HuH-7.5 (cell line): ENCODE measurements around the gene MAL.
"Not testable (repeated sequence)": the region's sequence is repeated elsewhere in the genome, so short reads cannot be mapped to it uniquely, and the experiment has no call there.

Experiments used
- DNase-seq: peaks from one replicate; pipeline ENCODE4 v3.0.0; 2011; ENCODE audit warnings: low spot score

Gene MAL

DNA sequence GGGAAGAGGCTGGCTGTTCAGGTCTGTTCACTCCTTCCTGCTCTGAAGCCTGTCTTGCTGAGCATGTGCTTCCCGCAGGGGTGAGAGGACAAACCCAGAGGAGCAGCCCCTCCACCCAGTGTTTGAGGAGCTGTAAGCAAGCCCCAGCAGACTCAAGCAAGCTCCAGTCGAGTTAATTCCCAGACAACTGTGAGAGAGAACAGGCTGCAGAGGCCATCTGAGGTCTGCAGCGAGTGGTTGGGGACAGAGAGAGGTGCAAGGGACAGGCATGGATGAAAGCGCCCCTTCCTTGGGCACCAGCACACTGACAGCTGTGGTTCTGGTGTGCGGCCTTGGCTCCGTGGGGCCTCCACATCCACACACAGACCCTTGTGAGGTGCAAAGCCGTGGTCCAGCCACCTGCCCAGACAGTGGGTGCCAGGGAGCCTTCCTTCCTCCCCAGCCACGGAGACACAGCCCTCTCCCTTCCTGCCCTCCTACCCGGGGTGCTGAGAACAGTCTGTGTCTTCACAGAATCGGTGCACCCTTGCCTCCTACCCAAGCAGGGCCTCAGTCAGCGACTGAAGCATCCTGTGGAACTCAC, 36.2 kb downstream of the MAL start:
- DNase-seq = no peak

DNA sequence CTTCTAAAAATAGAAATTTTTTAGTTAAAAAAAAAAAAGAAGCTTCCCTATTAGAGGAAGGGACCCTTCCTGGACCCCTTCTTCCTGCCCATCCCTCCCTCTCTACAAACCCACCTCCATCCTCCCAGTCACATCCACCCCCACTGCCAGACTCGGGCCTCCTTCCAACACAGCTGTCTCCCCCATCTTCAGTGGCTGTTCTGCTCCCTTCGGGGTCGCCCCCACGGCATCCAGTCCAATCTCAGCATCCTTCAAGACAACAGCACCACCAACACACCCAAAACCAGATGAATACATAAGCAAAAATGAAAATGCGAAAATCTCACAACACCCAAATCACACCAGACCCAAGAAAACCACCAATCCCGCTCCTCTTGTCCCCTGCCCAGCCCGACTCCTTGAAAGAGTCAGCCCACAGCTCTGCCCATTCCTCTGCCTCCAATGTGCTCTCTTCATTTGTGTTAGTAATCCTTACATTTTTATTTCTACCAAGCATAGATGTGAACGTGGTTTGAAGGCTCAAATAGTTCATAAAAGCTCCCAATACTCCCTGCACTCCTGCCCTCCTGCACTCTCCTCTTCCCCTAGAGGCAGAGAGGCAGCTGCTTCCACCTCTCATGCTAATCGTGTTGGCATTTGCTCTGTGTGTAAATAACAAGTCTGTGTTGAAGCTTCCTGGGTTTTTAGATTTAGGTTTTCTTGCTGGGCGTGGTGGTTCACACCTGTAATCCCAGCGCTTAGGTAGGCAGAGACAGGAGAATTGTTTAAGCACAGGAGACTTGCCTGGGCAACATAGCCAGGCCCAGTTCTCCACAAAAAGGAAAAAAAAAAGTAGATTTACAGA, 37.0 kb downstream of the MAL start:
- DNase-seq = no peak

DNA sequence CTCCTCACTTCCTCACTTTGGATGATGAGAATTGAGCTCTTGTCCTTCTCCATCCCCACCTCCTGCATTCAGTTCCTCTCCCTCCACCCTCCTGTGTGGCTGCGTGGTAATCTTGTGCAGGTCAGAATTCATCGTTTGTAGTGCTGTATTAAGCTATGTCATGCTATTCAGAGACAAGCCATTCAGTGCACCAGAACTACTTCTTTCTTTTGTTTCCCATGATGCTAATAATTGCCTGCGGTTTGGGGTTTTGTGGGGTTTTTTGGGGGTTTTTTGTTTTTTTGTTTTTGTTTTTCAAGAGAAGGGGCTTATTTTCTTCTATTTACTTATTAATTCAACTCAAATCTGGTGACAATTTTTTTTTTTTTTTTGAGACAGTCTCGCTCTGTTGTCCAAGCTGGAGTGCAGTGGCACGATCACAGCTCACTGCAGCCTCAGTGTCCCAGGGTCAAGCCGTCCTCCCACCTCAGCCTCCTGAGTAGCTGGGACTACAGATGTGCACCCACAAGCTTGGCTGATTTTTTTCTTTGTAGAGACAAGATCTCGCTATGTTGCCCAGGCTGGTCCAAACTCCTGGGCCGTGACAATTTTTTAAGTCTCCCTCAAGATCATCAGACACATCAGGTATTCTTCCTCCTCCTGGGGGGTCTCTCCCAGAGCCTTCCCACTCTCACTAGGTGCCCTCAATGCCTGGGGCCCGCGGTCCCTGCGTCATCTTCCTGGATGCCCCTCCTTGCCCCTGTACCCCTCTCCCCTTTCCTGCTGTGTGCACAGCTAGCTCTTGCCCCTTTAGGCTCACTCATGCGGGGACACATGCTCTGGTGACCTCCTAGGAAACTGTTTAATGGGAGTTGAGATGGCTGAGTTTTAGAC, 37.8 kb downstream of the MAL start:
- no peak for DNase-seq

DNA sequence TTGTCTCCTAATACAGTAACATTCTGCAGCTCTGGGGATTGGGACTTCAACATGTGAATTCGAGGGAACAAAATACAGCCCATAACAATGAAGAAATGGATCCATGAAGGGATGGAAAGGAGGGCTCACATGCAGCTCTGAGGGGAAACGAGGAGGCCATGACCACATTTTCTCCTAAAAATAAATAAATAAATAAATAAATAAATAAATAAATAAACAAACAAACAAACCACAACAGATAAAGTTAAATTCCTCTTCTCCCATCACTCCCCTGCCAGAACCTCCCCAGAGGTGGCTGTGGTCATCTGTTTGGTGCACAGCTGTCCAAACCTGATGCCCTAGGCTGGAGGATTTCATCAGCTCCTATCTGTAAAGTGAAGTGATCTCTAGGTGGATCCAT, 42.7 kb downstream of the MAL start:
- no peak for DNase-seq

DNA sequence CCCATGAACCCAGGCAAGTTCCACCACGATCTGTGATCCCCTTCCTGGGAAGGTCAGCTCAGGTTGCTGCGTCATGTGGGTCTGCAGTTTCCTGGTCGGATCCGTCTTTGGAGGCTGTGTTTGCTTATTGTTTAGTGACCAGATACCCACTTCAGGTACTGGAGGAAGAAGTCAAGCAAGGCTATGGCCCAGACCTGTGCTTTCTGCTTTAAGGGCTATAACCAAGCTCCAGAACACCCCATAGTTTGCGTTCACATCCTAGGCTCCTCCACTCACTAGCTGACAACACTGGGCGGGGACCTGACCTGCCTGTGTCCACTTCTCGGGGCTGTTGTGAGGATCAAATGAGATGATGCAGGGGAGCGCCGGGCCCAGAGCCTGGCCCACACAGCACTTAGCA, 44.0 kb downstream of the MAL start:
- no peak for DNase-seq

DNA sequence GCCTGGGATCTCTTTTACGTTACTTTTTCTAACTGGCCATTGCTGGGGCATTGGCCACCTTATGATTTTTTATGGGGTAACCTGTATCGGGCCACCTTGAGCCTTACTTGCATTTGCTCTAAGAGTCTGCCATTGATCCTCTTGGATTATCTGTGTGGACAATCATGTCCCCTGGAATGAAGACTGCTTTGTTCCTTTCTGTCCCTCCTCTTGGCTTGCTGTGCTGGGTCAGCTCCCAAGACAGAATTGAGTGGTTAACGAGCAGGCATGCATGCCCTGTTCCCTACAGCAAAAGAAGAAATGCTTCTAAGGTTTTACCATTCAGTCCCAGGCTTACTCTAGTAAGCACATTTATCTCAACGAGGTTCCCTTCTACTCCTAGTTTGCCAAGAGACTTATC, 46.3 kb downstream of the MAL start:
- no peak for DNase-seq

DNA sequence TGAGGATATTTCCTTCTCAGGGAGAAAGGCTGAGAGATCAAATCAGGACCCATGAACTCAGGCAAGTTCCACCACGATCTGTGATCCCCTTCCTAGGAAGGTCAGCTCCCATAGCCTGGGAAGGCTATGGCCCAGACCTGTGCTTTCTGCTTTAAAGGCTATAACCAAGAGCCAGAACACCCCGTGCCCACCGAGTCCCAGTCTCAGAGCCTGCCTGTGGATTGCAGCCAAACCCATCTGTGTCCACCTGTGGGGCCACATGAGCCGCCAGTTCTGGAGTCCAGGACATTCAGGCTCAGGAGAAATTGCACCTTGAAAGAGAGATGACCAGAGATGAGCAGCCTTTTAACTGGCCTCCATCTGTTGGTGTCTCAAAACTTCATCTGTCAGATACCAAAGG, 46.9 kb downstream of the MAL start:
- no peak for DNase-seq

DNA sequence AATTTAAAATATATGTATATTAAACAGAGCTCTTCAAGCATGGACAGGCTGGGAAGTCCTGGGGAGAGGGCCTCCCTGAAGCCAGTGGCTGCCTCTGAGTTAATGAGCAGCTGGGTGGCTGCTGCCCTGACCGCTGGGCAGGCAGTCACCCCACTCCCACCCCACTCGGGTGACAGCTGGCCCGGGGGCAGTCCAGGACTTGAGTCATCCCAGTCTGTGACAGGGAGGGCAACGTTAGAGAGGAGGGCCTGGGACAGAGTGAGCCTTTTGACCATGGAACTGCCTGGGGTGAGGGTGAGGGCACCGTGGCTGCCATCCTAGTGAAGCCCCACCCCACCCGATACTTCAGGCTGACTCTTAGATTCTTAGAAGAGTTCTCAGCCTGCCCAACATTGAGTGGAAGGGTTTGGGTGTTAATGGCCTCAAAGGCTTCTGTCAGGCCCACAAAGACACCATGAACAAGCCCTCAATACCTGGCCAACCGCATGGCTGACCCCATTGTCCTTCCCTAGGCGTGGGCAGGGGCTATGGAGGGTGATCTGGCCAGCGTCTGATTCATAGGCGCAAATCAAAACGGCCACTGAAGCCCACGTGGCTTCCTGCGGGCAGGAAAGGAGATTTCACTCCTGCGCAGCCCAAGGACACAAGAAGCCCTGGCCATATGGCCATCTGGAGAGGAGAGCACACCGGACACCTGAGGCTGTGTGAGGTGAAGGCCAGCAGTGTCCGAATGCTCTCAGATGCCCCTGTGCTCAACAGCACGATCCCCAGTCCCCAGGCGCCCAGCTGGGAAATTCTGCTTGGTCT, 48.6 kb downstream of the MAL start:
- DNase-seq = no peak

DNA sequence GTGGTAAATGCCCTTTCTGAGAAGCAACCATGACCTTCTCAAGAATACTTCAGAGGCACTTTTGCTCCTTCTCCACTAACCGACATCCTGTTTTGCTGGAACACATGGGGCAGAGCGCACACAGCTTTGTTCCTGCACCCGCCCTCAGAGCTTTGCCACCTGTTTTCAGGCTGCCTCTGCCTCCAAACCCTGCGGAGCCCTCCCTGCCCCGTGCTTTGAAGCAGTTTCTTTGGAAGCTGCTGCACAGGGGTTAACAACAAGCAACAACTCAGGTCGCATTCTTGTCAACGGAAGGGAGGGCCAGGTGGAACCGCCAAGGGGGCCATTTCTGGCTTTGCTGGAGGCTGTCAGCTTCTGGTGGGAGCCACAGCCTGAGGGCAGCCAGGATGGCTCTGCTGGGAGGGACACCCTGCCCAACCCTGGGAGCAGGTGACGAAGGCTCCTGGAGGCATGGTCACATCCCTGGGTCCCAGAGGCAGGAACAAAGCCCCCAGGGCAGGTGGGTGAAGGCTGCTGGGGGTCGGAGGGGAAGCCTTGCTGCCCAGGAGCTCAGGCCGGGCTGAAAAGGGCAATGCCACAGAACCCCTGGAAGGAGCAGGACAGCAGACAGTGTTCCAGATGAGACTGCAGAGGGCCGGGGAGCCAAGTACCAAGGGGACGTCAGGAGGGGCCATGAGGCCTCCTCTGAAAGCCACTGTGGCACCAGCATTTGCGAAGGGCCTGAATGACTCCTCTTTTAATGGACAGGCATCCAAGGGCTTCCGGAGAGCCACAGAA, 49.3 kb downstream of the MAL start:
- DNase-seq = no peak

DNA sequence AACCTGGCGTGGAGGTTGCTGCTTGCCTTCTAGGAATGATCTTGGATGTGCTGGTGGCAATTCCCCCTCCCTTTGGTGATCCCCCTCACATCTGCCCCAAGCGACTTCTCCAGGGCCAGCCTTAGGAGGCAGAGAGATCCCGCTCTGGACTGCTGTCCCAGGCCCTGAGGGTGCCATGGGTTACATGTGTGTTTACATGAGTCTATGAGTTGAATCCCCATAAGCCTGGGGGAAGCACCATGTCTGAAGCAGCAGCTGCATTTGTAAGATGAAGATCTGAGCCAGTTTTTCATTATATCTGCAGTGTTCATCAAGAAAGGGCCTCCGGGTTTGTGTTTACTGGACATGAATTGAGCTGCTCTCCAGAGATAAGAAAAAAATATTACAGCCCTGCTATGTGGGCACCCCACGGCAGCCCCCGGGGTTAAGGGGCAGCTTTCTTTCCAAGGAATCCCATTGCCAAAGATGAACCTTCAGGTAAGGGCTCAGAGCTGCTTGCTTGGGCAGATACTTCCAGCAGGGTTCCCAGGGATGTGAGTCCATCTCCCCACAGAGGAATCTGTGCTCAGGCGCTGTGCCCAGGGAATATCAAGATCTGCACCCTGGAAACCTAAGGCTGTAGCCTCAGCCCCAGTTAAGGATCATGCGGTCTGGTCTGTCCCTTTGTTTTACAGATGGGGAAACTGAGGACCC, 50.1 kb downstream of the MAL start:
- DNase-seq = no peak

DNA sequence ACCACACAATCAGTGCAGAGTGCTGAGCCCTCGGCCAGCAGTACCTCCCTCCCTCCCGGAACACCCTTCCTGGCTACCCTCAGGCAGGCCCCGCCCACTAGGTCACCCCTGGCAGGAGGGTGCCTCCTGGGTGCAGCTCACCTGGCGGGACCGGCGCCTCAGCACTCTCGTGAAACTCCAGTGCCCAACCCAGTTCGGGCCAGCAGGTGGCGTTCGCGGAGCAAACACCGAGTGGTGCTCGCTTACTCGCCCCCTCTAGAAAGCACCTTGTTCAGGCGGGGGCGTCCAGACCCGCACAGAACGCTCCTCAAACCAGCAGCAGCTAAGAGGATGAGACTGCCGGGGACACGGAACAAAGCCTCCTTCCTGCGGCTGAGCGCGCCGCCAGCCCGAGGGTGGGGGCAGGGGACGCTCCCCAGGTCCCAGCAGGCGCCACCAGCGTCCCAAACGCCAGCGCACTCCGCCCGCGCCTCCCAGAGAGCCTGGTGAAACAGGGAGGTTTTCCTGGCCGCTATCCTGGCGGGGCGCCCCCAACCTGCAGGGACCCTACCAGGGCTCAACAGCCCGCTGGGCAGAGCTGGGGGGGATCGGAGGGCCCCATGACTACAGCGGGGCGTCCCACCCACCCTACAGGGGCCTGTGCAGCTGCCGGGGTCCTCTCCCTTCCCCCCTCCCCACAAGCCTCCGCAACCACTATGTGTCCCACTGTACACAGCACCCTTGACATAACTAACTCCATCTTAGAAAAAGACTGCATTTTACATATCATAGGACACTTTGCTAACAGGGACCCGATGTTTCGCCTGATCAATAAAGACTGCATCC, 51.4 kb downstream of the MAL start:
- DNase-seq = peak; percentile 77

DNA sequence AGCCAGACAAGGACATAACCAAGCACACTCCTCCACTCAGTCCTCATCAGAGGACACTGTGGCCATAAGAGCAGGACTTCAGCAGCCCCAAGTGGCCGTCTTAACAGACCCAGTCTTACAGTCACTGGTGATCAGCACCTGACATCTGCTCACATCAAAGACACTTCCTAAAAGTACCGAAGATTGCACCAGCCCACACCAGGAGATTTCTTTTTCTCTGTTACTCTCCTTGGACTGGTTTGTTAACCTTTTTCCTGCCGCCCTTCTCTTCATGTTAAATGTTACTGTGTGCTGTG, 52.0 kb downstream of the MAL start:
- DNase-seq = no peak

DNA sequence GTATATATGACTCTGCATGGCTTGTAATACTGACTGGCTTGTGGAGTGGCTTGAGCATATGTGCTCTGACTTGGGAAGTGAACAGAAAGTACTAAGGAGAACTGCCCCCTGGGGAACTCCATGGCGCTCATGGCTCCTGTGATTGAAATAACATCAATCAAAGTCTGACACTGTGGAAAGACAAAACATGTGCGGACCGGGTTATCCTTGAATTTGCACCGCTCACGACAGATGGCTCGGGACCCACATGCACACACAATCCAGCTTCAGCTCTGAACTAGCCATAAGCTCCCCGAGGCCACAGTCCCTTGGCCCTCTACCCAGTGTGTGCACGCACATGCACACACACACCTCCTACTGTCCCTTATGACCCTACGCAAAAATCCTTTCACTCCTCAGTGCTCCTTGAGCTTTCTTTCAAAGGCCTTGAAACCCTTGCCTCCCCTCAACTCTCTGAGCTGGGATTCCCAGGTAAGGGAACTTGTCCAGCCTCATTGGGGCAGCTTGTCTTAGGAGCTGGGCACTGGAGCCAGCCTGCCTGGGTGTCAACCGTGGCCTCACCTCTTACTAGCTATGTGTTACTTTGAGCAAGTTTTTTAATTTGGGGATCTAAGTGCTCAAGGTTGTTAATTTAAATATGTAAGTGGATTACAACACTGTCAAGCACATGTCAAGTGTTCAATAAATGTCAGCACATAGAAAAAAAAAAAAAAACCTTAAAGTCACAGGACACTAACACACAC, 52.5 kb downstream of the MAL start:
- DNase-seq = no peak

DNA sequence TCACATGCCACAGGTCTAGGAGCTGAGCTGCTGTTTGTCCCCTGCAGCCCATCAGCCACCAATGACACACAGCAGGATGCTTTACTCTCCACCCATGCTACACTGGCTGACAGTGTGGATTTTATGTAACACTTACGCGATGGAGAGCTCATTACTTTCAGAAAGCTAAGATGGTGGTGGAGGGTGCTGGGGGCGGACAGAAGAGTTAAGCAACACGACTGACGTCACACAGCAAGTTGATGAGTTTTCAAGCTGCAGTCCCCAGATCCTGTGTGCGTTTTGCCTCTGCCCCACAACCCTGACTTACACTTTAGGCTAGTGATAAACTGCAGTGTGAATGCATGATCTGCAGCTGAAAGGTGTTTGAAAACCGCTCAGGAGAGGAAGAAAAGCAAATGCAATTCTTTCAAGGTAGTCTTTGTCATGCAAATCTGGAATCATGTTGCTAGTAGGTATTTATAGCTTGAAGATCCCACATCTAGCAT, 53.7 kb downstream of the MAL start:
- DNase-seq = no peak

DNA sequence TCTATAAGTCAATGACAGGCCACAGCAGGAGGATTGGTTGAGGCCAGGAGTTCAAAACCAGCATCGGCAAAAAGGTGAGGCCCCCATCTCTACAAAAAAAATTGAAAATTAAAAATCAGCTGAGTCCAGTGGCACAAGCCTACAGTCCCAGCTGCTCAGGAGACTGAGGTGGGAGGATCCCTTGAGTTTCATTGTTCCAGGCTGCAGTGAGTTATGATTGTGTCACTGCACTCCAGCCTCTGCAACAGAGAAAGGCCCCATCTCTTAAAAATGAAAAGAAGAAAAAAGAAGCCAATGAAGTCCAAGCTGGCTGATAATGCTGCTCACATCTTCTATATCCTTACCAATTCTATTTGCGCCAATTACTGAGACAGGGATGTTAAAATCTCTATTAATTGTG, 57.0 kb downstream of the MAL start:
- no peak for DNase-seq

DNA sequence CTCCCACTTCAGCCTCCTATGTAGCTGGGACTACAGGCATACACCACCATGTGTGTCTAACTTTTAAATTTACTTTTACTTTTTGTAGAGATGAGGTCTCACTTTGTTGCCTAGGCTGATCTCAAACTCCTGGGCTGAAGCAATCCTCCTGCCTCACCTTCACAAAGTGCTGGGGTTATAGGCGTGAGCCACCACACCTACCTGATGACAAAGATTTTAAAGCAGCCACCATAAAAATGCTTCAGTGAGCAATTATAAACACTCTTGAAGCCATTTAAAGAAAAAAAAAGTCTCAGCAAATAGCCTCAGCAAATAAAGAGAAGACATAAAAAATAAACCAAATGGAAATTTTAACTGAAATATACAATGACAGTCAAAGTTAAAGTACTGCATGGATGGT, 60.5 kb downstream of the MAL start:
- no peak for DNase-seq

DNA sequence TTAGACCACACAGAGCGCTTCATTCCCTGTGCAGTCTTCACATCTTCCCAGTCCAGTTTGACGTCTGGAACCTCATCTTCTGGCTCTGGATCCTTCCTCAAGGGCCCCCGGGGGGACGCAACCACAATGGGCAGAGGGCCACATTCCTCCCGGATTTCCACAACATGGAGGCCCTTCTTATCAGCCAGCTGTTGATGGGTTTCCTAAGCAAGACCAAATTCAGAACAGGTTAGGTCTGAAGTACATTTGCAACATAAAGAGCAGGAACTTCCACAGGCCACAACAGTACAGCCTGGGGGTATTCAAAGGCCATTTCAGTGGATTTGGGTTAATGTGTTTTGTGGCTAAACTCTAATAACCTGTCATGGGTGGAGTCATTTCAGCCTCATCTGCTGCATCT, 61.9 kb downstream of the MAL start:
- DNase-seq = no peak

DNA sequence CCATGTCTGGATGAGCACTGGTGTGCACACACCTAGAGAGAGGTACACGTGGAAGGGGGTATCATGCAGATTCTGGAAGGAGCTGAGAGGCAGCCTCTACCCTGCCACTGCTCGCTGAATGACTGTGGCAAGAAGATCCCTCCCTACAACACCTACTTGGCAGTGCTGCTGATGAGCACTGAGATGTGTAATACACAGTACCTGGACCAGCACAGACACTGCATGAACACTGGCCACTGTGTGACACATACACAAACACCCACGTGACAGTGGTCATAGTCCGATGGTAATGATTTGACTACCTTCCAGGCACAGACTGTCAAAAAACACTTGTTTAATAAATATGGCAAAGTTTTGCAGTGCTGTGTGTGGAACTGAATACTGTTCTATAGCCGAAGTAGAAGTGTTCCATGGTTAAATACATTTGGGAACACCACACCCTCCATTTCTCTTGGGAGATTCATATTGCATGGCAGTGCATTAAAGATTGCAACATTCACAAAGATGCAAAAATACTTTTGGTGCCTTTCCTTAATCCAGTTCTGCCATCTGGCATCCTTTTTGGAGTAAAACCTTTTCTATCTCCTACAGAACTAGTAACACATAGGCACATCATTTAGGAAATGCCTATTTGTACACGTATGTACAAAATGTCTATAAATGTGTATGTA, 66.5 kb downstream of the MAL start:
- DNase-seq = no peak

DNA sequence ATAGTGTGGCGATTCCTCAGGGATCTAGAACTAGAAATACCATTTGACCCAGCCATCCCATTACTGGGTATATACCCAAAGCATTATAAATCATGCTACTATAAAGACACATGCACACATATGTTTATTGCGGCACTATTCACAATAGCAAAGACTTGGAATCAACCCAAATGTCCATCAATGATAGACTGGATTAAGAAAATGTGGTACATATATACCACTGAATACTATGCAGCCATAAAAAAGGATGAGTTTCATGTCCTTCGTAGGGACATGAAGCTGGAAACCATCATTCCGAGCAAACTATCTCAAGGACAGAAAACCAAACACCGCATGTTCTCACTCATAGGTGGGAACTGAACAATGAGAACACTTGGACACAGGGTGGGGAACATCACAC, 72.8 kb downstream of the MAL start:
- not testable (repeated sequence) for DNase-seq
